Measurements from ENCODE around the gene ADAD2.

- TF ChIP-seq CTCF (conservative IDR thresholded peaks at IDR 0.05; ENCODE audit: low read length) (no peak), EZH2phosphoT487 (IDR thresholded peaks at IDR 0.05; ENCODE audit: borderline replicate concordance, low read depth, low read length) (no peak)
Measured at GRCh38 chr16:84183911-84184591, 6.9 kb upstream of the ADAD2 start.
